Right forelimb (tissue), 1 donor: ENCODE results near the gene LIMS1.
"Not testable (repeated sequence)": the region's sequence is repeated elsewhere in the genome, so short reads cannot be mapped to it uniquely, and the experiment has no call there.

ENCODE experiments used
- DNase-seq: peaks from one replicate; pipeline ENCODE4 v3.0.0-alpha.2; 2018

The LIMS1 gene

GRCh38 chr2:108637304-108637669 is 103.0 kb downstream of the LIMS1 start:
- no peak for DNase-seq

- DNase-seq = no peak
Measured at GRCh38 chr2:108640731-108641130, 106.5 kb downstream of the LIMS1 start.

GRCh38 chr2:108641756-108642155 is 107.5 kb downstream of the LIMS1 start:
- no peak for DNase-seq

DNA sequence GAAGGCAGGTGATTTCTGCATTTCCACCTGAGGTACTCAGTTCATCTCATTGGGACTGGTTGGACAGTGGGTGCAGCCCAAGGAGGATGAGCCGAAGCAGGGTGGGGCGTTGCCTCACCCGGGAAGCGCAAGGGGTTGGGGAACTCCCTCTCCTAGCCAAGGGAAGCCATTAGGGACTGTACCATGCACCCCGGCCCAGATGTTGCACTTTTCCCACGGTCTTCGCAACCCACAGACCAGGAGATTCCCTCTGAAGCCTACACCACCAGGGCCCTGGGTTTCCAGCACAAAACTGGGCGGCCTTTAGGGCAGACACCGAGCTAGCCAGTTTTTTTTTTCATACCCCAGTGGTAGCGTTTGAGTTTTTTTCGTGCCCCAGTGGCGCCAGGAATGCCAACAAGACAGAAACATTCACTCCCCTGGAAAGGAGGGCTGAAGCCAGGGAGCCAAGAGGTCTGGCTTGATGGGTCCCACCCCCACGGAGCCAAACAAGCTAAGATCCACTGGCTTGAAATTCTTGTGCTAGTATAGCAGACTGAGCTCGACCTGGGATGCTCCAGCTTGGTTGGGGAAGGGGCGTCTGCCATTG is 109.1 kb downstream of the LIMS1 start:
- DNase-seq = no peak

DNA sequence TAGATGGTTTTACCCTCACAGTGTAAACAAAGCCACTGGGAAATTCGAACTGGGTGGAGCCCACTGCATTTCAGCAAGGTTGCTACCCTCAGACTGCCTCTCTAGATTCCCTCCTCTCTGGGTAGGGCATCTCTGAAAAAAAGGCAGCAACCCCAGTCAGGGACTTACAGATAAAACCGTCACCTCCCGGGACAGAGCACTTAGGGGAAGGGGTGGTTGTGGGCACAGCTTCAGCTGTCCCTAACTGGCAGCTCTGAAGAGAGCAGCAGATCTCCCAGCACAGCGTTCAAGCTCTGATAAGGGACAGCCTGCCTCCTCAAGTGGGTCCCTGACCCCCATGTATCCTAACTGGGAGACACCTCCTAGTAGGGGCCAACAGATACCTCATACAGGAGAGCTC is 109.6 kb downstream of the LIMS1 start:
- not testable (repeated sequence) for DNase-seq

DNA sequence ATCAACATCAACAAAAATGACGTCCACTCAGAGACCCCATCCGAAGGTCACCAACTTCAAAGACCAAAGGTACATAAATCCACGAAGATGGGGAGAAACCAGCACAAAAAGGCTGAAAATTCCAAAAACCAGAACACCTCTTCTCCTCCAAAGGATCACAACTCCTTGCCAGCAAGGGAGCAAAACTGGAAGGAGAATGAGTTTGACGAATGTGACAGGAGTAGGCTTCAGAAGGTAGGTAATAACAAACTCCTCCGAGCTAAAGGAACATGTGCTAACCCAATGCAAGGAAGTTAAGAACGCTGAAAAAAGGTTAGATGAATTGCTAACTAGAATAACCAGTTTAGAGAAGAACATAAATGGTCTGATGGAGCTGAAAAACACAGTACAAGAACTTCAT is 110.2 kb downstream of the LIMS1 start:
- not testable (repeated sequence) for DNase-seq

- DNase-seq = not testable (repeated sequence)
Measured at GRCh38 chr2:108648796-108649195, 114.5 kb downstream of the LIMS1 start.

DNA sequence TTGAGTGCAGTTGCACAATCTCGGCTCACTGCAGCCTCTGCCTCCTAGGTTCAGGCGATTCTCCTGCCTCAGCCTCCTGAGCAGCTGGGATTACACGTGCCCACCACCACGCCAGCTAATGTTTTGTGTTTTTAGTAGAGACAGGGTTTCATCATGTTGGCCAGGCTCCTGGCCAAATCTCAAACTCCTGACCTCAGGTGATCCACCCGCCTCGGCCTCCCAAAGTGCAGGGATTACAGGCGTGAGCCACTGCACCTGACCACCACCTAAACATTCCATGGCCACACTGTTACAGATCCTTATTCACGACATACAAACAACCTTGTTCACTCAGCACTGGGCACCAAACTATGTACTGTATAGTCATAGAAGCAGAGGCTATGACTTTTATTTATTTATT is 116.2 kb downstream of the LIMS1 start:
- not testable (repeated sequence) for DNase-seq

GRCh38 chr2:108651468-108651867 is 117.2 kb downstream of the LIMS1 start:
- not testable (repeated sequence) for DNase-seq

GRCh38 chr2:108652187-108652931 is 118.1 kb downstream of the LIMS1 start:
- DNase-seq = not testable (repeated sequence)

DNA sequence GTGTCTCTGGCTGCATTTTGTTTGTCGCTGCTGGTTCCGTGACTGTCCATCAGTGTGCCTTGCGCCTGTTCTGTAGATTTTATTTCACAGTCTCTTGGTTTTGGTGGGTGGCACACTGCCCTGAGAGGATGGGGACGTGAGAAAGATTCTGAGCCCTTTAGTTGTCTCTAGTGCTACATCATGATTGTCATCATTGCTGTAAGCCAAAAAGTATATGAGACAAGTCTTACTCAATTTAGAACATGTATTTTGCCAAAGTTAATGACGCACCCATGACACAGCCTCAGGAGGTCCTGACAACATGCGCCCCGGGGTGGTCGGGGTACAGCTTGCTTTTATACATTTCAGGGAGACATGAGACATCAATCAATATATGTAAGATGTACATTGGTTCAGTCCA is 119.2 kb downstream of the LIMS1 start:
- not testable (repeated sequence) for DNase-seq

- DNase-seq = not testable (repeated sequence)
Measured at GRCh38 chr2:108653849-108654248, 119.6 kb downstream of the LIMS1 start.

DNA sequence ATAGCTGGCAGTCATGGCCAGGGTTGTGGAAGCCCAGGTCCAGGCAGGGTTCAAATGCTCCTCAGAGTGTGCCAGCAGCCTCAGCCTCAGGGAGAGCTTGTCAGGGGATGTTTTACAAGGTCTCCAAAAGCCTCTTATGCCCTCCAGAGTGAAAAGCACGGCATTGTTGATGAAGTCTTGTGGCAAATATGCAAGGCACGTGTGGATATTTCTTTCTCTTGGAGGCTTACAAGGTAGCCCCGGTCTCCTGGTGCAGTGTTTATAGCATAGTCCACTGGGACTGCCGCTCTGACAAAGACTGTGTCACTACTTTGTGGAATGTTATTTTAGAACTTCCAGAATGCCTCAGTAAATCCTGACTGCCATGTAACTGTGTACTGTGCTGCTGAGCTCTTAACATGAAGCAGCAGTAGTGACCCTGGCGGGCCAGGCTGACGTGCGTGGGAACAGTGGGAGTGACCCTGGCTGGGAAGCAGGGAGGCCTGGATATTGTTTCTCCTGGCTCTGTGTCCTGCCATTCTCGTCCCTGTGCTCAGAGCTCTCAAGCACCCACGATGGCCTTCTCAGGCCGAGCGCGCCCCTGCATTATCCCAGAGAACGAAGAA is 120.4 kb downstream of the LIMS1 start:
- not testable (repeated sequence) for DNase-seq

DNA sequence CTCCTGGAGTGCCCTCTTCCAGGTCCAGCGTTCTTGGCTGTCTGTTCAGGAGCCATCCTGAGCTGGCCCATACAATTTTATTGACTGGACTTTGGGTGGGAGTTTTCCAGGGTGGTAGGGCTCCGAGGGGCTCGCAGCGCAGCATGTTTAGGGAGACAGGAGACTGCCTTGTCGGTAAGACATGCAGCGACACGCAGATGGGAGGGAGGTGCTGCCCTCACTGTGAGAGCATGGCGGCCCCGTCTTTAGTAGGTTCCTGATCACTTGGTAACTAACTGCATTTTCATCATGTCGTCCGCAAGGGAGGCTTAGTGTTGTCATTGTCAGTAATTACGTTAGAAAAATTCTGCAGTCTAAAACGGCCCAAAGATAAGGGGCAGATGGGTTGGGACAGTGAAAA is 121.0 kb downstream of the LIMS1 start:
- DNase-seq = not testable (repeated sequence)

DNA sequence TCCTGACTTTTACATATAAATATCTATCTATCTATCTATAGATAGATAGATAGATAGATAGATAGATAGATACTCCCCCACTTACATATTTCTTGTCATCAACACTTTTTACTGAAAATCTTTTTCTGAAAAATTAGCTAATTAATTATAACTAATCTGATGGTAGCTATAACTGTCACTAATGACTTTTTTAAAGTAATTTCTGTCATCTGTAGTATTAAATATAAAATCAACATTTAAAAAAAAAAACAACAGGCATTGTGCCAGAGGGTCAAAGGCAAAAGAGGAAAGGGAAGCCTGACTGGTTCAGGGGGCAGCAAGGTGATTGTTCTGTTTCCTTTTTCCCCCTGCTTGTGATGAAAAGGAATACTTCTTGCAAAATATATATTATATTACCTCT is 122.0 kb downstream of the LIMS1 start:
- DNase-seq = not testable (repeated sequence)

DNA sequence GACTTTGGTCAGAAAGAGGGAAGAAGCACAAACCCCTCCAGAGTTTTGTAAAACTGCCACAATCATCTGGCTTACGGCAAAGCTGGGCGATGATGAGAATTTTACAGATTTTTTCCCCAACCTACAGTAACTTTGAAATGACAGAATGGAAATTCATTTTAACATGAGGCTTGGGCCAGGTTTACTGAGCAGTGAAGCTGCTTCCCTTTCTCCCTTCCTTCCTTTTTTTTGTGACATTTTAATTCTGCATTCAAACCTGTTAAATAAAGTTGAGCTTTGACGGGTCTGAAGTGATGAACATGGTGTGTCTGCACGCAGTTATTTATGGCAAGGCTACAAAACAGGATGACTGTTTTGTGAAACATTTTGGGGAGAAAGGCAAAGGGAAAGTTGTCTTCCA is 123.2 kb downstream of the LIMS1 start:
- not testable (repeated sequence) for DNase-seq

- not testable (repeated sequence) for DNase-seq
Measured at GRCh38 chr2:108658553-108658952, 124.3 kb downstream of the LIMS1 start.

DNA sequence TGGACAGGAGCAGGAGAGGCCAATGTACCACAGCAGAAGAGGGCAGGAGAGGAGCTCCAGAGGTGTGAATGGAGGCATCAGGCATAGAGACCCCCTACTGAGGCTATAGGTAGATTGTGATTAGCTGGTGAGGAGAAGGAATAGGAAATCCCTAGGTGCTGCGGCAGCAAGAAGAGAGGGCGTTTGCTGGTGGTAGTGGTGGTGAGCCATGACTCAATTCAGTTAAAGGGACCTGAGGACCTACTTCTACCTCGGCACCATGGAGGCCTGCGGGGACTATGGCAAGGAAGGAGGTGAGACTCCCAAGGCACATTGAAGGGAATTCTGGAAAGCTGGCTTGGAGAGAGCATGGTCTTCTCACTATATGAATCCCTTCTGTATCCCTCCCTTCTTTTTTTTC is 127.2 kb downstream of the LIMS1 start:
- DNase-seq = not testable (repeated sequence)

GRCh38 chr2:108662207-108662612 is 127.9 kb downstream of the LIMS1 start:
- not testable (repeated sequence) for DNase-seq

GRCh38 chr2:108663346-108663745 is 129.1 kb downstream of the LIMS1 start:
- DNase-seq = not testable (repeated sequence)

DNA sequence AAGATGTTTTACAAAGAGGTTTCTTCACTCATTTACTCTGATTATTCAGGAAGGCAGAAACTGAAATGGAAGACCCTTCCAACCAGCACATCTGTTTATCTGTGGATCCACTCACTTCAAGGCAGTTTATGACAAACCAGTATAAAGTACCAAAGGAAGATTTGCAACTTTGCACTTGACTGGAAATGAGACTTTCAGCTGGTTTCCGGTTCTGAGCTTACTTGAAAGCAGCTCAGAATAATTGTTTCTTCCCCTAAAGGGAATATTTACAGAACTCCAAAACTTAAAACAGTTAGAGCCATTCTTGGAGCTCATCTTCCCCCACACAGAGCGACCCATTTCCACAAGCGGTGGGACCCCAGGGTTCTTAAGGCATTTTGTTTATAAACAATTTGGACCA is 129.8 kb downstream of the LIMS1 start:
- not testable (repeated sequence) for DNase-seq

DNA sequence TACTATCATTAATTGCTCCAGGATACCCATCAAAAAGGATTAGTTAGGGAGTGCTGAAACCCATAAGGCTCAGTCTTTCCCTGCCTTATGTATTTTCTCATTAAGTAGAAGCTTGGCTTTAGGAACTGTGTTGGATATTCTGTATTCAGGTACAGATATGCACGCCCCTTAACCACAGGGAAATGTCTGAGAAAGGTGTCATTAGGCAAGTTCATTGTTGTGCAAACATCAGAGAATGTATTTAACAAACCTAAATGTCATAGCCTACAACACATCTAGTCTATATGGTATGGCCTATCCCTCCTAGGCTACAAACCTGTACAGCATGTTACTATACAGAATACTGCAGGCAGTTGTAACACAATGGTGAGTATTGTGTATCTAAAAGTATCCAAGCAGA is 130.7 kb downstream of the LIMS1 start:
- not testable (repeated sequence) for DNase-seq

DNA sequence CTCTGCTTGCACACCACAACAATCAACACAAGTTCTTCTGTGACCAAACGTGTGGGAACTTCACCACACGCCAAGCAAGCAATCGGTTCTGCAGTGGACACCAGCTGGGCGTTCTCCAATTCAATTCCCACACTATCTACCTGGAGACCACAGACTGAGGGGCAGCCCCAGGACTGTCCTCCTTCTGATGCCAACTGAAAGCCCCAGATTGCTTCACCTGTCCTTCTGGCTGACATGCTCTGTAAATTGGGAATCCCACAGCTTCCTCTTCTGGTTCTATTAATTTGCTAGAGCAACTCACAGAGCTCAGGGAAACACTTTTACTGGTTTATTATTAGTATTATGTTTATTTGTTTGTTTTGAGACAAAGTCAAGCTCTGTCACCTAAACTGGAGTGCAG is 131.7 kb downstream of the LIMS1 start:
- not testable (repeated sequence) for DNase-seq

DNA sequence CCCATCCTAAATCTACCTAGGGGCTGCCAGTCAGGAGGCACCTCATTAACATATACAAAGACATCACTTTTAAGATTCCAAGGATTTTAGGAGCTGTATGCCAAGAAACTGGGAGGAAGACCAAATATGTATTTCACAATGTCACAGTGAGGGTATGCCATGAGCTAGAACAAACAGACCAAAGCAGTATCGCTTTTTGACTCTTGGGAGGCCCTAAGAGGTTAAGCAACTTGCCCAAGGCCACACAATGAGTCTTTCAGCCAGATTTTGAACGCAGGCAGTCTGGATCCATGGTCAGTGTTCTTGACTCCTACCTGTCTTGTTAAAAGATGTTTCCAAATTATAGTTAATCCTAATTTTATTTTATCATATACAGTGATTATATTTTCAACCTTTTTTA is 132.9 kb downstream of the LIMS1 start:
- DNase-seq = not testable (repeated sequence)
